D721Med (cell line): ENCODE measurements around the gene PRSS21.

Experiments used
- DNase-seq: peaks from one replicate; pipeline ENCODE4 v3.0.0; 2011; ENCODE audit warnings: low spot score; ENCODE audit not compliant: insufficient read length
- FAIRE-seq: peaks from 2 replicates; lab custom pipeline; 2011; peaks lifted over from hg19 to GRCh38; lab: Jason Lieb, UNC
- CTCF ChIP-seq: IDR thresholded peaks from 2 replicates; pipeline ENCODE4 v1.5.1; 2012; ENCODE audit warnings: mild to moderate bottlenecking, control low read depth; ENCODE audit not compliant: insufficient read depth; ENCODE audit errors: missing control alignments

The PRSS21 gene

GRCh38 chr16:2867661-2867986, 50.6 kb downstream of the PRSS21 start:
- no peak for FAIRE-seq
- TF ChIP-seq CTCF: no peak
- DNase-seq: no peak

DNA sequence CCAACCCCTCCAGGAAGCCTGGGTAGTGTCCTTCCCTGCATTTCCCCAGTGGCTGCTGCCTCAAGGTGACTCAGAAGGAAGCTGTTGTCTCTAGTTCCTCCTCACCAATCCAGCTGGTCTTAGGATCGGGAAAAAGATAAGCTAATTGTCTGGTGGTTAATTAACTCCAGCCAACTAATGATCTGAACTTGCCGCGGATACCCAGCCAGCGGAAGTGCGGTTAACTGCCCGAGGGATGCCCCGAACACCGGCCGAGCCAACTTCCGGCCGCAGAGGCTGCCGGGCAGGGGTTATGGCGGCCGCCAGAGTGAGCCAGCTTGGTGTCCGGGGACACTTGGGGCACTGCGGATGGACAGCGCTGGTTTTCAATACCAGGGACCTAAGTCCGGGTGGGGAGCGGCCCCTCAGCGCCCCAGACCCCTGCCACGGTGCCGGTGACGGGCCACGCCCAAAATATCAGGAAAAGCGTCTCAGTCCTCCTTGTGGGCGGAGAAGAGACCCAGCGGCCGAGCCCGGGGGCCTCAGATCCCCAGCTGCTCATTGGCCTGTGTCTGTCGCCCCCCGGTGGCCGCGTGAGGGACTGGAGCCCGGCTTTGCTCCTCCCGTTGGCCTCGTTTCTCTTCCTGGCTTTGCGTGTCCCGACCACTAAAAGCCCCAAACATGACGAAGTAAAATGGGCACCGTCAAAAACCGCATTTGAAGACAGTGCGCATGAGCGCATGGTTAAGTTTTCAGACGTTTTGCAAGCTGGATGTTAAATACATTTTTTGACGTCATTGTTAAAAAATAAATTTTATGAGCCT, 51.2 kb downstream of the PRSS21 start:
- no peak for FAIRE-seq
- peak; percentile 96 for DNase-seq
- peak; percentile 81 for TF ChIP-seq CTCF
